Measurements from ENCODE around the gene CD276.

DNA sequence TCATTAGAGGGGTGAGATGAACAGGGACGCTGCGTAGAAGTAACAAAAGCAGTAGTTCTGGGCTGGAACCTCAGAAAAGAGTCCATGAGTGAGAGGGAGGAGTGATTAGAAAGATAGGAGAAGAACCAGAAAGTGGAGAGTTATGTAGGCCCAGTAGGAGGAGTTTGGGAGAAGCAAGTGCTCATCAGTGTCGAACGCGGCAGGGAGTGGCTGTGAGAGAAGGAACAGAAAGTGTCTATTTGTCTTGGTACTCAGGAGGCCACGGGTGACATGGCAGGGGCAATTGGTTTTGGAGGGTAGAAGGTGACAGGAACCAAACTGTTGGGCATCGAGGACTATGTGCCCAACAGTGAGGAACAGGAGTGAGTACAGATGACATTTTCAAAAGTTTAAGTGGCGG is 70.3 kb downstream of the CD276 start:
- no peak for TF ChIP-seq EP300 (IDR thresholded peaks at IDR 0.05)
- TF ChIP-seq POLR2A (IDR thresholded peaks at IDR 0.05; ENCODE audit: low read depth) = no peak
- TF ChIP-seq, protein P1, sequence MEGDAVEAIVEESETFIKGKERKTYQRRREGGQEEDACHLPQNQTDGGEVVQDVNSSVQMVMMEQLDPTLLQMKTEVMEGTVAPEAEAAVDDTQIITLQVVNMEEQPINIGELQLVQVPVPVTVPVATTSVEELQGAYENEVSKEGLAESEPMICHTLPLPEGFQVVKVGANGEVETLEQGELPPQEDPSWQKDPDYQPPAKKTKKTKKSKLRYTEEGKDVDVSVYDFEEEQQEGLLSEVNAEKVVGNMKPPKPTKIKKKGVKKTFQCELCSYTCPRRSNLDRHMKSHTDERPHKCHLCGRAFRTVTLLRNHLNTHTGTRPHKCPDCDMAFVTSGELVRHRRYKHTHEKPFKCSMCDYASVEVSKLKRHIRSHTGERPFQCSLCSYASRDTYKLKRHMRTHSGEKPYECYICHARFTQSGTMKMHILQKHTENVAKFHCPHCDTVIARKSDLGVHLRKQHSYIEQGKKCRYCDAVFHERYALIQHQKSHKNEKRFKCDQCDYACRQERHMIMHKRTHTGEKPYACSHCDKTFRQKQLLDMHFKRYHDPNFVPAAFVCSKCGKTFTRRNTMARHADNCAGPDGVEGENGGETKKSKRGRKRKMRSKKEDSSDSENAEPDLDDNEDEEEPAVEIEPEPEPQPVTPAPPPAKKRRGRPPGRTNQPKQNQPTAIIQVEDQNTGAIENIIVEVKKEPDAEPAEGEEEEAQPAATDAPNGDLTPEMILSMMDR (IDR thresholded peaks at IDR 0.05) = no peak

Measured in esophagus muscularis mucosa (tissue), 4 donors.